LNCAP (cell line): ENCODE measurements around the gene NAPA.

Source experiments
- TF ChIP-seq, protein P1 (sequence below): fragments of 450-650 bp; IDR thresholded peaks from 2 replicates; pipeline ENCODE4 v1.5.1; 2017; ENCODE audit warnings: mild to moderate bottlenecking

NAPA gene

DNA sequence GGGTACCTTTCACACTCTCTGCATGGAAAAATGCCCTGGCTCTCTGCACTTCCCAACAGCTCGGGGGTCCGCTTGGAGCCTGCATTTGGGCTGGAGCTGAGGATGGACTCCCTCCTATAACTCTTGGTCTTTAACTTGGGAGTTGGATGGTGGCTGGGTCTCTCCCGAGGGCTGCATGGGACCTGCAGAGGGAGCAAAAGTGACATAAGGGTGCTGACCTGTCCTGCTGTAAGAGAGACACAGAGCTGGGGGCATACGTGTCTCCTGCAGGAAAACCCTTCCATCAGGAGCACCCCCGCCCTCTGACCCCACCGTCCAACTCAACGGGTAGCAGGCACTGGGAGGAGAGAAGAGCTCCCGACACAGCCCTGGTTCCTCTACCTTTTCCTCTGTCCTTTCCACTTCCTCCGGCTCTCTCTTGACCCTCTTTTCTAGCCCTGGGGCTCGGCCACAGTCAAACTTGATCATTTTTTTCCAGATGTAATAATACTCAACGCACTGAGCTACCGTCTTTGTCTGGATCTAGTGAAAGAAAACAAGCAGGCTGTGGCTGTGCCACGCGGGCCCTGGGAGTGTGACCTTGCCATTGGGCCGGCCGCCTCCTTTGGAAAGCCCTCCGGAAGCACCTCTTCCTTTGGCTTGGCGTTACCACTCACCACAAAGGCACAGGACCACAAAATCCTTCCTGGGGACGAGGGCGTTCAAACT, 6.8 kb upstream of the NAPA start:
- TF ChIP-seq, protein P1, sequence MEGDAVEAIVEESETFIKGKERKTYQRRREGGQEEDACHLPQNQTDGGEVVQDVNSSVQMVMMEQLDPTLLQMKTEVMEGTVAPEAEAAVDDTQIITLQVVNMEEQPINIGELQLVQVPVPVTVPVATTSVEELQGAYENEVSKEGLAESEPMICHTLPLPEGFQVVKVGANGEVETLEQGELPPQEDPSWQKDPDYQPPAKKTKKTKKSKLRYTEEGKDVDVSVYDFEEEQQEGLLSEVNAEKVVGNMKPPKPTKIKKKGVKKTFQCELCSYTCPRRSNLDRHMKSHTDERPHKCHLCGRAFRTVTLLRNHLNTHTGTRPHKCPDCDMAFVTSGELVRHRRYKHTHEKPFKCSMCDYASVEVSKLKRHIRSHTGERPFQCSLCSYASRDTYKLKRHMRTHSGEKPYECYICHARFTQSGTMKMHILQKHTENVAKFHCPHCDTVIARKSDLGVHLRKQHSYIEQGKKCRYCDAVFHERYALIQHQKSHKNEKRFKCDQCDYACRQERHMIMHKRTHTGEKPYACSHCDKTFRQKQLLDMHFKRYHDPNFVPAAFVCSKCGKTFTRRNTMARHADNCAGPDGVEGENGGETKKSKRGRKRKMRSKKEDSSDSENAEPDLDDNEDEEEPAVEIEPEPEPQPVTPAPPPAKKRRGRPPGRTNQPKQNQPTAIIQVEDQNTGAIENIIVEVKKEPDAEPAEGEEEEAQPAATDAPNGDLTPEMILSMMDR: no peak

DNA sequence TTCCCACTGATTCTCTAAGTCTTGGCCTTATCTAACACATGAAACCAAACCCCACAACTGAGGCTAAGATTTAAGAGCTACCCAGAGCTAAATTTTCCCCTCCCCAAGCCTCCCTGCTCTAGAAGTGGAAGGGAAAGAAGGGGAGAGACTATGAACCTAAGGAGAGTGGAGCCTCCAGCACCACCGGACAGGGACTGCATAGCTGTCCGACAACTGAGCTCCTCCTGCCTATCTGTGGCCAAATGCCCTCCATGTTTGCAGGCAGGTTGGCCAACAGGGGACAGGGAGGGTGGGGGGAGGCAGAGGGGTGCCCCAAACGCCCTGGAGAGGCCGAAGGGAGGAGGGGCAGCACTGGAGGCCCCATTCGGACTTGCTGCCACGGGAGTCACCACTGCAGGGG, 6.0 kb upstream of the NAPA start:
- TF ChIP-seq, protein P1: no peak

DNA sequence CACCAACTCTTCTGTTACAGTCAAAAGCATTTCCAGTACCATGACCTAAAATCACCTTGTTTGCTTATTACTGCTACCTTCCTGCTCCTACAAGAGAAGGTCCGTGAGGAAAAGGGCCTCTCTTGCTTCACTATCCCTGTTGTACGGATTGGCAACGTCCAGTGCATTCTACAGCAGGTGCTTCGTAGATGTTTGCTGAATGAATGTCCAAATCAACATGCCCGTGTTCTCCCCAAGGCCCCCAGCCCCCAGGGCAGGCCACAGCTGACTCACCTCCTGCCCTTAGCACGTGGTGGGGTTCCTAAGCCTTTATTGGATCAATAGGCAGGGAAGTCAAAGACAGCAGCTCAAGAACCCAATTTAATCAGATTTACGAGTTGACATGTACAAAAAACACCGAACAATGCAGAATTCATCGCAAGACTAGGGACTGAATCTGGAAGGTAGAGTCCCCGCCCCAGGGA, 5.5 kb upstream of the NAPA start:
- TF ChIP-seq, protein P1: no peak

DNA sequence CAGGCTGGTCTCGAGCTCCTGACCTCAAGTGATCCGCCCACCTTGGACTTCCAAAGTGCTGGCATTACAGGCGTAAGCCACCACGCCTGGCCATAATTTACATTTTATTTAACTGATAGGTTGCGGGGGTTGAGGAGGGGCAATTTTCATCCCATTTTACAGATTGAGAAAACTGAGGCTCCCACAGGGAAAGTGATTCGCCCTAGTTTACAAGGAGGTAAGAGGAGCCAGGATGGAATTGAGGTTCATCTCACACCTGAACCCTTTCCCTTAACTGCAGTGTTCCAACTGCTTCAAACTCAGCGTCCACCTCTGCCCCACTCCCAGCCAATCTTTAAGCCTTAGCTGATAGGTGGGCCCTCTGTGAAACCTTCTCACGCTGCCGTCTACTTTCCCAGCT, 4.0 kb upstream of the NAPA start:
- TF ChIP-seq, protein P1: no peak

DNA sequence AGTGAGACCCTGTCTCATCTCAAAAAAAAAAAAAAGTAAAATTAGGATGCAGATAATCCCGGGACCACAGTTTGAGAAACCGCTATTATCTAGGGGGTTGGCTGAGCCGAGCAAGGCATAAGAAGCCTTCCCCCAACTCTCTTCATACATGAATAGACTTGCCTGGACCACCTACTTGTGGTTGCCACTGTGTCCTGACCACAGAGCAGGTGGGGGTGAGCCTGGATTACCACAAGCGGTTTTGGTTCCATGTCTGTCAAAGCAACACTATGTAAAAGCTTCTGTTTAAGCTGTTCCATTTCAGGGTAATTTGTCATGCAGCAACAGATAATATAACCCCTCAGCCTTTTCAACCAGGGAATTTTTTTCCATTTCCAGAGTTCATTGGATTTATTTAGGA, 3.3 kb upstream of the NAPA start:
- TF ChIP-seq, protein P1: no peak

DNA sequence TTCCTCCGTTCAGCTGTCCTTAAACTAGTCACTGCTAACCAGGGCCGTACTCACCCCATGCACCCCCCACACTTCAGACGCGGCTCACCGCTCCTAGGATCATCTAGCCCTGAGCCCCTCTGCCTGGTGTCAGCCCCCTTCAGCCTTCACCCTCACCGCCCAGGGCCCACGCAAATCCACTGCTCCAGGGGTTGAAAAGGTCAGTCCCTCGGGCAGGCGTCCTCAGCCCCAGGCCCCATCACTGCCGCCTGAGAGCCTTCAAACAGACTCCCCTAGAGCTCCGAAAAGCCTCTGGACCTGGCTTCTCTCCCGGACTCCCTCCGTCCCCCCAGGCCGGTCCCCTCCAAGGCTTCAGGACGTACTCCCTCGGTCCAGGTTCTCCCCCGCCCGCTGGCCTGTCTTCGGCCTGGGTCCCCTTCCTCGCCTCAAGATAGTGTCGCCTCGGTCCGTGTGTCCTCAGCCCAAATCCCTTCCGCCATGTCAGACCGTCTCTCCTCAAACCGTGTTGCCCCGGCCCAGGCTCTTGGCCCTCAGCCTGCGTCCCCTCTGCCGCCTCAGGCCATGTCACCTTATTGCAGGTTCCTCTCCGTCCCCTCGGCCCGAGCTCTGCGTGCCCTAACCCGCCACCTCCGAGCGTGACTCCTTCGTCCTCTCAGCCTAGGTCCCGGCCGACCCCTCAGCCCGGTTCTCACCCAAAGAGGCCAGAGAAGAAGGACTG, 553 bp downstream of the NAPA start:
- TF ChIP-seq, protein P1: no peak

DNA sequence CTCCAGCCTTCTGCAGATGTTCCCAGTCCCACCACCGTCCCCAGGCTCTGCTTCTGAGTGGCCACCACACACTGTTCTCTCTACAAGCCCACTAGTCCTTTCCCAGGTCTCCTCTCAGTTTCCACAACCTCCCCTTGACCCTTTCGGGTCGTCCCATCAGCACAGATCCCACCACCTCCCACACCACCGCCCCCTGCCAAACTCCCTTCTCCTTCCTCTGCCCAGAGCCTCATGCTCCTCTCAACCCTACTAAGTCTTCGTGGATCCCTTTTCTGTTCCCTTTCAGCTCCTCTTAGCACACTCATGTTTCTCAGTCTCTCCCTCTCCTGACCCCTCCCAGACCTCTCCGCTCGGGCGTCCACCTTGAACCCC, 1.9 kb downstream of the NAPA start:
- TF ChIP-seq, protein P1: no peak
